ENCODE data around the gene PFKFB3. TPM values are rescaled to one million over a fixed set of nuclear protein-coding genes. Genes with fewer than 3 reads are reported as not detected.

Gene PFKFB3
- total RNA-seq, 1 donor from 2014 or later: 84.7 TPM

DNA sequence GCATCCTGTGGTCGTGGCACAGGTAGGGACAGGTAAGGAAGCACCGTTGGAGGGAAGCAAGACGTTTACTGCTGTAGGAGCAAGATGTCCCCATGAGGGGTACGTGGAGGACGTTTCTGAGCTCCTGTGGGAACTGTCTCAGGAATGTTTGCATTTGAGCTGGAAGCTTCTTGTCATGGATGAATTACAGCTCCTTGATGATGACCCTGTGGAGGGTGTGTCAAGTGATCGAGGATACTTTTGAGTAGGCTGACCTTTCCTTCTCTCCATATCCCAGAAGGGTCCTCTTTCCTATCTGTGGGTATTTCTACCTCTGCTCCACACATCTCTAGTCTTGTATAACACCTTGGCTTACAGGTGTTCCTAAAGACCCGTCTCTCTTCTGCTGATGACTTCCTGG is 94.8 kb downstream of the PFKFB3 start:
- intact Hi-C loops (cut with micrococcal nuclease): no loop called here

DNA sequence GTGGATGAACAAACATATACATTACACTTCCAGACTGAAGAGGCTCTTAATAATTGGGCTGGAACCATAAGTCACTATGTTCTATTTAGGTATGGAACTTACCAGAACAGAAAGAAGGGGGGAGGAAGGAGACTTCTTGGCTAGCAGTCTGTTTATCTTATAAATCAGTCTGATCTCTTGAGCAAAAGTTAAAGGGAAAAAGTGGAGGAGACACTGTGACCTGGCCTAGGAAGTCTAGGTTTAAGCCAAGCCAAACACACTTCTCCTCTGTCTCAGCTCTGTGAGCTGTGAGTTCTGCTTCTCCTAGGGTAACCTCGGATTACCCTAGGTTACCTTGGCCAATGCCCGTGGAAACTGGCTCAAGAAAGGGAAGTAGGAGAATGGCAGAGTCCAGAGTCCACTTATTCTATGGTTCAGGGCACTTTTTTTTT is 95.2 kb downstream of the PFKFB3 start:
- intact Hi-C loops (cut with micrococcal nuclease): no loop called here

DNA sequence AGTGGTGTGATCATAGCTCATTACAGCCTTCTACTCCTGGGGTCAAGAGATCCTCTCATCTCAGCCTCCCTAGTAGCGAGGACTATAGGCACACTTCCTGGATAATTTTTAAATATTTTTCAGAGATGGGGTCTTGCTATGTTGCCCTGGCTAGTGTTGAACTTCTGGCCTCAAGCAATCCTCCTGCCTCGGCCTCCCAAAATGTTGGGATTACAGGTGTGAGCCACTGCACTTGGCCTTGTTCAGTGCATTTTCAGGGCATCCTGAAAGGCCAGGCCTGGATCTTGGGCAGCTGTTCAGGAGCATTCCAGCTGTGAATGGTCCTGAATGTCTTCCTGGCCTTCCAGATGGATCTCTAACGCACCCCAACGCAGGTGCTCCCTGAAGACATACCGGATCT is 95.7 kb downstream of the PFKFB3 start:
- intact Hi-C loops (cut with micrococcal nuclease): no loop called here

DNA sequence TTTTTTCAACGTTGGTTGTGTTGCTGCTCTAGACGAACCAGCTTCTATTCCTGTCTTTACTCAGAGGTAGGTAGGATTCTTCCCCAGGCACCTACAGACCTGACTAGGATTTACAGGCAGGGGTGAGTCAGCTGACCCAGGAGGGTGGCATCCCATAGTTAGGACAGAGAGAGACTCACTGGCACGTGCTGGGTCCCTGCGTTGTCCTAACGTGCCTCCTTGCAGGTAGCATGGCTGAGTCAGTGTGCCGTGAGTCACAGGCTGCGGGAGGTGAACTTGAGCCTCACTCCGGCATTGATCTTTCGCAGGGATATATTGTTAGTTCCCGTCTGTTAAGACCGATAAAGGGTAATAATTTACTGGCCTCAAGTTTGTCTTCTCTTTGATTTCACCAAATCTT is 96.5 kb downstream of the PFKFB3 start:
- intact Hi-C loops (cut with micrococcal nuclease): no loop called here

DNA sequence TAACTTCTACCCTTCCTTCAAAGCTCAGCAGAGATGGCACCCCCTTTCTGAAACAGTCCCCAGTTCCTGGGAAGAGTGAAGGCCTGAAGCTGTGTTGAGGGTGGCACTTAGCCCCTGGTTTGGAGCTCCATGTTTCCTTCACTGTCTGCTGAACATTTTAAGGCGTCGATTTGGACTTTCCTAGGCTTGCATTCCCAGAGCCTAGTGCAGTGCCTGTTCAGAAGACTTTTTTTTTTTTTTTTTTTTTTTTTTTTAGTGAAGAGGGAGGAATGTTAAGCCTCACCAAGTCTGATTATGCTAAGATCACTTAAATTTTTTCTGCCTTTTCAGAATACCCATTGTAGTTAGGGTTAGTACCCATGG is 97.0 kb downstream of the PFKFB3 start:
- intact Hi-C loops (cut with micrococcal nuclease): loop anchor here (1.0 kb wide), 1 partner anchor 8 kb away; no protein-coding TSS in a partner anchor

DNA sequence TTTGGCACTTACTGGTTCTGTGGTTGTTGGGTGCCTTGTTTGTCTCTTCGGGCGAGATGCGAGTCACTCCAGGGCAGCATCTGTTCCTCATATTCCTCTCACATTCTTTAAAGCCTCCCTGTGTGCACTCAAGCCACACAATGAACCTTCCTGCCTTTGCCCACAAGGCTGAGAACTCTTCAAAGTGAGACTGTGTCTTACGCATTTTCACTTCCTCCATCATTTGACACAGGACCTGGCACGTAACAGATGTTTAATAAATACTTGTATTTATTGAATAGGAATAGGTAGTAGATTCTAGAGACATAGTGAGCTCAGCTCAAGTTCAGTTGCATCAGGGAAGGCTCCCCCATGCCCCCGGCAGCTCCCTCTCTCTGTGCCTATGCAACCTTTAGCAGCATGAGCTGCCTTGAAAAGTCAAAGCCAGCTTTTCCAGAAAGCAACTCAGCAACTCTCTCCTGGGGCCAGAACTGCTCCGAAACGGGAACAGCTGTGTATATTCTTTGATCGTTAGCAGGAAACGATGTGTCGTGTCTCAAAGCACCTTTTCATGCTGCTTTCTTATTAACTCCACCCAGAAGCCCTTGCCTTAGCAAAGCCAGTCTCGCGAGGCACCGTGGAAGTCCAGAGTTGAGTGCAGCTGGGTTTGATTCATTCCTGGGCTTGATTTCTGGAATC is 97.5 kb downstream of the PFKFB3 start:
- intact Hi-C loops (cut with micrococcal nuclease): loop anchor here (1.0 kb wide), 1 partner anchor 9 kb away; no protein-coding TSS in a partner anchor

DNA sequence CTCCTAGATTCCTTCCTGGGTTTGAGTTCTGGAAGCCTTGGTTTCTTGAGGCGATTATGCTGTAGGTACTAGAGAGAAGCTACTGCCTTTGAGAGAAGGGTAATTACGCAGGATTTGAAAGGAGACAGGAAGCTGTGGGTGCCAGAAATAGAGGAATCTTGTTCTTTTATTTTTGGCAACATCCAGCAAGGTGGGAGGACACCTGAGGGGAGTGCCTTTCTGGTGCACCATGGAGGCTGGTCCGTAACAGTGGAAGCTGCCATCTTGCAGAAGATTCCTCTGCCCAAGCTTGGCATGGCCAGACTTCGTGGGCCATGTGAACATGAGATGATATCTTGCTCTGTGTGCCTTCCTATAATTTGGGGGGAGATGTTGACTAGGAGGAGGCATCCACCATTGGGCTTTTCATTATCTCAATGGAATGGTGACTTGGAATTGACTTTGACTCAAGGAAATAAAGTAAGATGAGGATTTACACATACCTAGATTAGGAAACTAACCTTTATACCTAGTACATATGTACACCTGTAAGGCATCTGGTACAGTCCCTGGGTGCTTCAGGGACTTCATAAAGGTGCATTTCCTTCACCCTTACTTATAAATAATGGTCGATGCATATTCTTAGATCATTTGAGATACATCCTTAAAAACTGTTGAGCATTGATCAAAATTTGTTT is 98.2 kb downstream of the PFKFB3 start:
- intact Hi-C loops (cut with micrococcal nuclease): loop anchor here (1.0 kb wide), 1 partner anchor 10 kb away; no protein-coding TSS in a partner anchor

DNA sequence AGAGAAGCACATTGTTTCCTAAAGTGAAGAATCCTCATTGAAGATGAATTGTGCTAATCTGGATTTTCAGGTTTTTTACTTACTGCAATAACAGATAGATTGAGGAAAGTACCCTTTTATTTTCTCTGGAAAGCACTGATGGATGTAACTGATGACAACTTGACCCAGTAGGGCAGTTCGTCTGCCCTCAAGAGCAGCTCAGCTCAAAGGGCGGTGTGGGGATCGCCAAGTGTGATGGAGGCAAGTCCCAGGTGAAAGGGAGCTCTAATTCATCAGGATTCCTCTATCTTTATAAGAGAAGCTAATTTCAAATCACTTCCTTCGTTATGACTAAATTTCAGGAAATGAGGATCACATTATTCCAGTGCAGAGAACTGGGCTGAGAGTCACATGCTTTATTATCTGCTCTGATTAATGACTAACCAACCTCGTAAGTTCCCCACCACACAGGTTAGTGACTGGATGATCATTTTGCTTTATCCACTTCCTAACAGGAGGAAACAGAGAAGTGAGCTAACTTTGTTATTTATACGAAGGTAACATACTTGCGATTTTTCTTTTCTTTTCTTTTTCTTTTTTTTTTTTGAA is 98.8 kb downstream of the PFKFB3 start:
- intact Hi-C loops (cut with micrococcal nuclease): no loop called here

Other genes with a start within 250 kb of the PFKFB3 start
- 29.7 and 31.2 TPM in 2 replicates for gene IL15RA, start 225.4 kb upstream of the PFKFB3 start, total RNA-seq
- 459 and 464 TPM in 2 replicates for gene IL2RA, start 140.6 kb upstream of the PFKFB3 start, total RNA-seq
- gene RBM17, start 113.9 kb upstream of the PFKFB3 start, total RNA-seq: 167 and 176 TPM in 2 replicates